Fibroblast of lung (primary cell): Measurements from ENCODE around the gene TMUB1. TPM values are rescaled to one million over a fixed set of nuclear protein-coding genes. Genes with fewer than 3 reads are reported as not detected.

Experiments used
- DNase-seq, 2 donors: peaks; one replicate each; pipeline versions ENCODE4 v3.0.0 to v3.0.0-alpha.2; 2010; ENCODE audit warnings: low read depth in 2 of 2
- H2AFZ ChIP-seq: 2 replicates; pipeline ENCODE4 v1.5.1; 2012; ENCODE audit warnings: low read length, control low read depth, inconsistent platforms
- H3K27ac ChIP-seq: 2 replicates; pipeline ENCODE4 v1.5.1; 2011; ENCODE audit warnings: low read length, control low read depth; ENCODE audit not compliant: insufficient read depth
- H3K27me3 ChIP-seq: 2 replicates; pipeline ENCODE4 v1.5.1; 2011; ENCODE audit warnings: mild to moderate bottlenecking, low read length; ENCODE audit not compliant: control insufficient read depth, insufficient read depth
- H3K36me3 ChIP-seq: 2 replicates; pipeline ENCODE4 v1.5.1; 2011; ENCODE audit warnings: low read length; ENCODE audit not compliant: control insufficient read depth, insufficient read depth
- H3K4me1 ChIP-seq: 2 replicates; pipeline ENCODE4 v1.5.1; 2011; ENCODE audit warnings: low read length; ENCODE audit not compliant: control insufficient read depth, insufficient read depth; ENCODE audit errors: extremely low read depth
- H3K4me2 ChIP-seq: 2 replicates; pipeline ENCODE4 v1.5.1; 2011; ENCODE audit warnings: low read length, control low read depth; ENCODE audit not compliant: insufficient read depth; ENCODE audit errors: extremely low read depth
- H3K4me3 ChIP-seq, 4 experiments: fragments of 200-600 bp in 1 of 4; sonication (generic) in 1 of 4; replicated peaks in 1 of 4; 2 replicates each; pipeline ENCODE4 v1.5.1; 2011 to 2016; ENCODE audit warnings: low read length in 4 of 4, low read depth in 3 of 4, mild to moderate bottlenecking in 3 of 4, control low read depth in 2 of 4, inconsistent platforms in 1 of 4, mixed read lengths in 1 of 4; ENCODE audit not compliant: insufficient read depth in 1 of 4; ENCODE audit errors: control extremely low read depth in 1 of 4
- H3K79me2 ChIP-seq: 2 replicates; pipeline ENCODE4 v1.5.1; 2012; ENCODE audit warnings: mild to moderate bottlenecking, low read length, inconsistent platforms; ENCODE audit not compliant: control insufficient read depth, insufficient read depth
- H3K9ac ChIP-seq: 2 replicates; pipeline ENCODE4 v1.5.1; 2011; ENCODE audit warnings: mild to moderate bottlenecking, low read length, control low read depth; ENCODE audit not compliant: insufficient read depth
- H3K9me3 ChIP-seq: 2 replicates; pipeline ENCODE4 v1.5.1; 2012; ENCODE audit warnings: low read depth, low read length; ENCODE audit not compliant: control insufficient read depth, insufficient read depth
- H4K20me1 ChIP-seq: 2 replicates; pipeline ENCODE4 v1.5.1; 2011; ENCODE audit warnings: low read length; ENCODE audit not compliant: control insufficient read depth, insufficient read depth; ENCODE audit errors: extremely low read depth
- EZH2 ChIP-seq: IDR thresholded peaks from 2 replicates; pipeline ENCODE4 v1.5.1; 2012; ENCODE audit warnings: low read length, control low read depth, mild to moderate bottlenecking; ENCODE audit errors: missing control alignments
- polyA plus RNA-seq, 2 donors: library from polyadenylated mRNA; depleted of rRNA in 1 of 2; stranded (reverse) in 1 of 2; unstranded in 1 of 2; fragments of >200 nt; gene quantifications; 2 replicates each; pipeline ENCODE4 v1.2.1, GENCODE V29; 2011 to 2012; ENCODE audit warnings: missing spikeins in 1 of 2
- total RNA-seq: library from RNA; depleted of rRNA; stranded (reverse); fragments of >200 nt; gene quantifications from 2 replicates; pipeline ENCODE4 v1.2.1, GENCODE V29; 2014
- TF ChIP-seq, protein P1 (sequence below), 2 donors: IDR thresholded peaks in 1 of 2; conservative IDR thresholded peaks in 1 of 2; 1 replicate in 1 of 2; 2 replicates in 1 of 2; pipeline ENCODE4 v1.5.1; 2011 to 2012; ENCODE audit warnings: low read length in 2 of 2, control low read depth in 1 of 2, inconsistent platforms in 1 of 2, low read depth in 1 of 2, mild to moderate bottlenecking in 1 of 2

Gene TMUB1
- total and polyA plus RNA-seq, 2 donors (not counting 1 experiment from before 2014, with no cell fraction given) = 11.9 to 20.3 TPM

DNA sequence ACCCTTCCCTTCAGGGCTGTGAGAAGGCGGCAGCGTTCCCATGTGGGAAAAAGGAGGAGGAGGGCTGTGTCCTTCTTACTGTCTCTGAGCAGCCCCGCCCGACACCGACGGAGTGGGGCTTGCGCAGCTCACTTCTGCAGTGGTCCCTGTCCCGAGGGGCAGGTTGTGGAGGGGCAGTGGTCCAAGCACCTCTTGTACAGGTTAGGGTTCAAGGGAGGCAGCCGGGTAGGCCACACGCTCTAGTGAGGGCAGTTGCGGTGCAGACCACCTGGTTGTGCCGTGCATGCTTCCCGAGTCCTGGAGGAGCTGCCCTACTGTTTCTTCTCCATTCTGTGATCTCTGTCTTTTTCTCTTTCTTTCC is 35.7 kb upstream of the TMUB1 start:
- no peak overlapping the region for H3K4me2 ChIP-seq
- no peaks in the 10 kb centered on the region for H4K20me1 ChIP-seq
- peaks cover 9% of the 10 kb centered on the region for H3K79me2 ChIP-seq
- no peak overlapping the region for H3K27ac ChIP-seq
- no peak overlapping the region for H3K9ac ChIP-seq
- no peak overlapping the region for H2AFZ ChIP-seq
- no peak overlapping the region for H3K4me3 ChIP-seq
- TF ChIP-seq EZH2 = no peak
- TF ChIP-seq, protein P1, sequence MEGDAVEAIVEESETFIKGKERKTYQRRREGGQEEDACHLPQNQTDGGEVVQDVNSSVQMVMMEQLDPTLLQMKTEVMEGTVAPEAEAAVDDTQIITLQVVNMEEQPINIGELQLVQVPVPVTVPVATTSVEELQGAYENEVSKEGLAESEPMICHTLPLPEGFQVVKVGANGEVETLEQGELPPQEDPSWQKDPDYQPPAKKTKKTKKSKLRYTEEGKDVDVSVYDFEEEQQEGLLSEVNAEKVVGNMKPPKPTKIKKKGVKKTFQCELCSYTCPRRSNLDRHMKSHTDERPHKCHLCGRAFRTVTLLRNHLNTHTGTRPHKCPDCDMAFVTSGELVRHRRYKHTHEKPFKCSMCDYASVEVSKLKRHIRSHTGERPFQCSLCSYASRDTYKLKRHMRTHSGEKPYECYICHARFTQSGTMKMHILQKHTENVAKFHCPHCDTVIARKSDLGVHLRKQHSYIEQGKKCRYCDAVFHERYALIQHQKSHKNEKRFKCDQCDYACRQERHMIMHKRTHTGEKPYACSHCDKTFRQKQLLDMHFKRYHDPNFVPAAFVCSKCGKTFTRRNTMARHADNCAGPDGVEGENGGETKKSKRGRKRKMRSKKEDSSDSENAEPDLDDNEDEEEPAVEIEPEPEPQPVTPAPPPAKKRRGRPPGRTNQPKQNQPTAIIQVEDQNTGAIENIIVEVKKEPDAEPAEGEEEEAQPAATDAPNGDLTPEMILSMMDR (conservative IDR thresholded peaks at IDR 0.05 in 1 of 2, IDR thresholded peaks at IDR 0.05 in 1 of 2; ENCODE audit: low read depth in 1 of 2, low read length in 2 of 2) = no peak
- H3K9me3 ChIP-seq = no peaks in the 10 kb centered on the region
- no peaks in the 10 kb centered on the region for H3K27me3 ChIP-seq
- DNase-seq = no peak
- H3K4me1 ChIP-seq = peaks cover 2% of the 10 kb centered on the region
- H3K36me3 ChIP-seq = peaks cover 23% of the 10 kb centered on the region

DNA sequence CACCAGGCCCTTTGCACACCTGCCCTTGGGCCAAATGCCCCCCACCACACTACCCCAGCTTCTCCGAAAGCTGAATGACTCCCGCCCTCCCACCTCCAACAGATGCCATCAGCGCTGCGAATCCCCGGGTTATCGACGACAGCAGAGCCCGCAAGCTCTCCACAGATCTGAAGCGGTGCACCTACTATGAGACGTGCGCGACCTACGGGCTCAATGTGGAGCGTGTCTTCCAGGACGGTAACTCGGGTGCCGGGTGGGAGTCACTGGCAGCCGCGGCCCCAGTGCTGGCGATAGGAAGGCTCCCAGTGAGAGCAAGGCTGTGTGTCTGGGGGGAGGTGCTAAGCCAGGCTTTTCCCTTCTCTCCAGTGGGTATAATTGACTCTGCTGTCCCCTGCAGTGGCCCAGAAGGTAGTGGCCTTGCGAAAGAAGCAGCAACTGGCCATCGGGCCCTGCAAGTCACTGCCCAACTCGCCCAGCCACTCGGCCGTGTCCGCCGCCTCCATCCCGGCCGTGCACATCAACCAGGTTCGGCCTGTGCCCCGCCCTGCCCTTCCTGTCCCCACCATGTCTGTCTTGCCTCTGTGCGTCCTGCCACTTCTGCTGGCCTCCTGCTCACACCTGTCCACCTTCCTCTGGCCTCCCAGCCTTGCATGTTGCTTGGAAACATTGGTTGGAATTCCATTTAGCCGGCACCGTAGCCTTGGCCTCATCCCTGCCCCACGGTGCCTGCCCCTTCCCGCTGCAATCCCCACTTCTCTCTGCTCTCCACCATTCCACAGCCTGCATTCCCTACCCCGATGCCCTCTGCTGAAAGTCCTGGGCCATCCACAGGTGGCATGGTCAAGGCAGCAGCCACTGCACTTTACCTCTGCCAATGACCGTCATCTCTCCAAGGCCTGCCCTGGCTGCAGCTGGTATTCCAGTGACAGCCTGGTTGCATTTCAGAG is 35.1 kb upstream of the TMUB1 start:
- DNase-seq = no peak
- H3K36me3 ChIP-seq = peaks cover 22% of the 10 kb centered on the region
- no peak overlapping the region for H3K4me3 ChIP-seq
- no peak overlapping the region for H3K9ac ChIP-seq
- H4K20me1 ChIP-seq = no peaks in the 10 kb centered on the region
- no peak overlapping the region for H3K27ac ChIP-seq
- H2AFZ ChIP-seq = no peak overlapping the region
- H3K79me2 ChIP-seq = peaks cover 9% of the 10 kb centered on the region
- H3K4me2 ChIP-seq = no peak overlapping the region
- H3K9me3 ChIP-seq = no peaks in the 10 kb centered on the region
- H3K4me1 ChIP-seq = peaks cover 9% of the 10 kb centered on the region
- no peaks in the 10 kb centered on the region for H3K27me3 ChIP-seq
- no peak for TF ChIP-seq EZH2
- TF ChIP-seq, protein P1 (conservative IDR thresholded peaks at IDR 0.05 in 1 of 2, IDR thresholded peaks at IDR 0.05 in 1 of 2; ENCODE audit: low read depth in 1 of 2, low read length in 2 of 2) = no peak

DNA sequence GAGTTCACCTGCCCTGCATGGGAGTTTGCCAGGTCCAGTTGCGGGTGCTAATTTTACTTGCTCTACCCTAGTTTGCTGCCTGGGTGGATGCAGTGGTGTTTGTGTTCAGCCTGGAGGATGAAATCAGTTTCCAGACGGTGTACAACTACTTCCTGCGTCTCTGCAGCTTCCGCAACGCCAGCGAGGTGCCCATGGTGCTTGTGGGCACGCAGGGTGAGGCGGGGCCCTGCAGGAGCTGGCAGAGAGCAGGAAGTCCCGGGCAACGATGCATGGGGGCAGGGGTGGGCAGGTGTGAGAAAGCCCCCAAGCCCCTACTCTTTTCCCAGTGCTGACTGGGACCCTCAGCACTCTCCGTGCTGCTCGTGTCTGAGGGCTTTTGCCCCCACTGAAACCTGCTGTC is 34.3 kb upstream of the TMUB1 start:
- Histone ChIP-seq H3K4me3 (no peak overlapping the region), H3K9ac (no peak overlapping the region), H3K27ac (no peak overlapping the region), H3K4me2 (no peak overlapping the region), H4K20me1 (no peaks in the 10 kb centered on the region), H3K27me3 (no peaks in the 10 kb centered on the region), H3K79me2 (peaks cover 13% of the 10 kb centered on the region), H3K36me3 (peaks cover 19% of the 10 kb centered on the region), H2AFZ (no peak overlapping the region), H3K4me1 (peaks cover 14% of the 10 kb centered on the region), H3K9me3 (no peaks in the 10 kb centered on the region)
- no peak for DNase-seq
- no peak for TF ChIP-seq EZH2
- TF ChIP-seq, protein P1 (conservative IDR thresholded peaks at IDR 0.05 in 1 of 2, IDR thresholded peaks at IDR 0.05 in 1 of 2; ENCODE audit: low read depth in 1 of 2, low read length in 2 of 2) = no peak
